DMS114 treated with DMSO at 0.1 percent for 48 hours (cell line): ENCODE measurements around the gene FHOD1.

Experiments
- DNase-seq: peaks from one replicate; lab custom pipeline; 2025; ENCODE audit not compliant: unreplicated experiment; lab: John Stamatoyannopoulos, UW

FHOD1 gene

GRCh38 chr16:67252609-67253497 is 5.6 kb upstream of the FHOD1 start:
- no peak for DNase-seq

DNA sequence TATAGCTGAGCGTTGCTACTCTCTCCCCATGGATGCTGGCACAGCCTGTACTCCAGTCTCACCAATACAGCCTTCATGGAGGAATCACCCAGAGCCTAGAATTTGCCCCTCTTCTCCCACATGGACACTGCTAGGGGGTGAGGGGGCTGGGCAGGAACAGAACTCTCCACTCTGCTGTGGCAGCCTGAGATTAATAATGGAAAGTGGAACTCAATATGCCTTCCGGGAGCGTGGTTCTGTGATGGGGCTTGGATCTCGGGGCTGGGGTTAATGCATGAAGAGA is 2.7 kb upstream of the FHOD1 start:
- no peak for DNase-seq

GRCh38 chr16:67249178-67250044 is 2.1 kb upstream of the FHOD1 start:
- no peak for DNase-seq

DNA sequence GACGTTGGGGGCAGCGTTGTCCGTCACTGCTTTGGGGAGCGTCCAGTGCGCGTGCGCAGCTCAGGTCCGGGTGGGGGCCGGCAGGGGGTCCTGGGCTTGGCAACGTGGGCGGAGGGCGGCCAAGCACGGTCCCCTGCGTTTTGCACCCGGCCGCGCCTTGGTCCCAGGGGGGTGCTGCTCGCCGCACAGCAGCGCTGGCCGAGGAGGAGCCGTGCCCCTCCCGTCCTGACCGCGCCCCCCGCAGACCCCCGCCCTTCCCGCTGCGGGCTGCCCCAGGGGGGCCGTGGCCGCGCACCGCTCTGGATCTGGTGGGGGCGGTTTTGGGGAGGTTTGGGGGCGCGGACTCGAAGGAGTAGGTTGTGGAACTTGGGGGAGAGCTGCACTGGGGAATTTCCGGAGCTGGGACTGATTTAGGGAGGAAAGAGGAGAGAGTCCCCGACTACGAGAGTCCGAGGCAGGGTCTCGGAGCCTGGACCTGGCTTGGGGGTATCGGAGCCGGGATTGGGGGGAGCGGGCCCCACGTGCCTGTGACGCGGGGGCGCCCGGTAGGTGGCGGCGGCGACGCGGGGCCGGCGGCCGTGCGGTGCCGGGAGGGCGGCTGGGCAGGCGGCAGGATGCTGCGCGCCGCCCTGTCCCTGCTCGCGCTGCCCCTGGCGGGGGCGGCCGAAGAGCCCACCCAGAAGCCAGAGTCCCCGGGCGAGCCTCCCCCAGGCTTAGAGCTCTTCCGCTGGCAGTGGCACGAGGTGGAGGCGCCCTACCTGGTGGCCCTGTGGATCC is 1.3 kb upstream of the FHOD1 start, which contains the start of gene SLC9A5:
TSS of gene SLC9A5 (plus strand) at position 579 of the 777 bp plus-strand sequence. CDS start at position 615, 36 bp downstream.
- DNase-seq = no peak

- DNase-seq = peak; percentile 28
Observed at GRCh38 chr16:67248073-67248400, 756 bp upstream of the FHOD1 start.

DNA sequence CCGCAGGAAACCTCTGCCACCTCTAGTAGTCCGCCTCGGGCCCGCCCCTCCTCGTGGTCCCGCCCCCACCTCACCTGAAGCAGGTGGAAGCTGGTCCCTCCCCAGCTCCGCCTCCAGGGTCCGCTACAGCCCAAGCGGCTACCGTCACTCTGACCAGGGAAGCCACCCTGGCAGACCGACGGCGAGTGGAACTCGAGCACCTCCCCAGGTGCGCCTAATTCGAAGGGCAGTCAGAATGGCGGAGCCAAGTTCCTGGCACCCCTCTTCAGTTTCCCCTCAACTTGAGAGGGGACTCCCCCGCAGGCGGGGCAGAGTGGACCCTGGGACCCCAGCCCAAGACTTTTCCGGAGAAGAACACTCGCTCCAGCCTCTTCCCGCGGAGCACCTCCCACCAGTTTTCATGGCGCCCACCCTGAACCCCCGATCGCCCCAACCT is 507 bp downstream of the FHOD1 start:
- no peak for DNase-seq

- DNase-seq = peak; percentile 41
Observed at GRCh38 chr16:67246081-67246755, 1.1 kb downstream of the FHOD1 start.

- no peak for DNase-seq
Observed at GRCh38 chr16:67245674-67246080, 1.6 kb downstream of the FHOD1 start.

GRCh38 chr16:67245186-67245585 is 2.1 kb downstream of the FHOD1 start:
- DNase-seq = no peak

DNA sequence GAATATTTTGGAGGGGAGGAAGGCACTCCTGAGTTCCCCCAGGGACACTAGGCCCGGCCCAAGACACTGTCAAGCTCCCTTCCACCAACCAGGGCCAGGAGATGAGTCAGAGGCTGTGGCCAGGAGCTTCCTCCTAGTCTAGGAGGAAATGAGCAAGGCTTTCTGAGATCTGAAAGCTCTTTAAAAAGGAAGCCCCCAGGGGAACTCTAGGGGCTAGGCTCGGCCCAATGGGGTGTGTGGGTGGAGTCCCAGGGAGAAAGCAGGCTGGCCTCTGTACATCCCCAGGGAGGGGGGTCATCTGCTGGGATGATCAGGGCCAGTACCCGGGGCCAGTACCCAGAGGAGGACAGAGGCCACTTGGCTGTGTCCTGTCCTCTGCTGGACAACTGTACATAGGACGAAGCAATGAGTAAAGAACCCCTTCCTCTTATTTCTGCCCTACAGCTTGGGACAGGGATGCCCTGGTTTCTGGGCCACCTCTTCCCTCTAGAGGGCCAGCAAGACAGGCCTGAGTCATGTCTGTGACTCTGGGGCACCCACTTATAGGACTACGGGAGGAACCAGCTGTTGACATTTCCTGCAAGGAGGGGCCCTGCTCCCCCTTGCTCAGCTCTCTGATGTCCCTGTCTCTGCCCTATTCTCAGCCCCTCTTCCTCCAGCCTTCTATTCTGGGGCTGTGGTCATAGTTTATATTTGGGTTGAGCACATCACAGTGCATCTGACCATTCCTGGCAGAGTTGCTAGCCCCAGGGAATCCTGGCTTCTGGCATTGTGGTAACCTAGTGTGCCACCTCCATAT is 2.7 kb downstream of the FHOD1 start:
- DNase-seq = no peak

GRCh38 chr16:67243481-67243880 is 3.8 kb downstream of the FHOD1 start:
- DNase-seq = no peak

- no peak for DNase-seq
Observed at GRCh38 chr16:67242138-67242730, 5.0 kb downstream of the FHOD1 start.

- no peak for DNase-seq
Observed at GRCh38 chr16:67241008-67241900, 6.0 kb downstream of the FHOD1 start.

- DNase-seq = no peak
Observed at GRCh38 chr16:67240506-67240905, 6.8 kb downstream of the FHOD1 start.

DNA sequence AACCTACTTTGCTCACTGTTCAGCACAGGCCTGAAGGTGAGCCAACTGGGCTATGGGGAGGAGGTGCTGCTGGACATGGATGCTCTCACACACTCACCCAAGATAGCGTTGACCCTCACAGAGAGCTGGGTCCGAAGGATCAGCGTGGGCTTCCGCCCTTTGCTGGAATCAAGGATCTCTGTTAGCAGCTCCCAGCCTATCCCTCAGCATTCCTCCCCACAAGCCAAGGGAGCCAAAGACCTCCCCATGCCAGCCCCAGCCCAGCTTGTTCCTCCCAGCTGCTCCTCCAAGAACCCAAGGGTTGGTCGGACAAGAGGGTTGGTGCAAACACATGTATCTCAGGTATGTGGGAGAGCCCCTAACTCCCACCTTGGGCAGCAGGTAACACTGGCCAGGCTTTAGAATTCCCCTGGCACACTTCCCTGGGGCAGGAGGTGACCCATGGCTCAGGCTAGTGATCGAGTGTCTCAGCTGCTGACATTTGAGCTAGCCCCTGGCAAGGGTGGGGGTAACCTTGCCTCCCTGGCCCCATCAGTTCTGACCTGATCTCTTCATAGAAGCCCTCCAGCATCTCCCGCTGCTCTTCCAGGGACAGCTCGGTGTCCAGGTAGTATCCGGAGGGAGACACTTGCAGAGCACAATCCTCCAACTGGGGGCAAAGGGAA is 8.3 kb downstream of the FHOD1 start:
- DNase-seq = no peak

DNA sequence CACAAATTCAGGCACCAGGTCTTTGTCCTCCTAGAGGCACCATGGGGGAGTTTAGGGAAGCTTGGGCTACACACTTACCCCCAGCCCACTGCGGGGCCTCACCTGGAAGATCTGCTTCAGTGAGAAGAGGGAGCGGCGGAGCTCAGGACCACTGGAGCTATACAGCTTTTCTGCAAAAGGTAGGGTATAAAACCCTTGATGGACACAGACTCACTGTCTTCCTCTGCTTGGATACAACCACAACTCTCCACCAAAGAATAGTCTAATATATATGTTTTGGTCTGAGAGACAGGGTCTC is 9.1 kb downstream of the FHOD1 start:
- DNase-seq = no peak

DNA sequence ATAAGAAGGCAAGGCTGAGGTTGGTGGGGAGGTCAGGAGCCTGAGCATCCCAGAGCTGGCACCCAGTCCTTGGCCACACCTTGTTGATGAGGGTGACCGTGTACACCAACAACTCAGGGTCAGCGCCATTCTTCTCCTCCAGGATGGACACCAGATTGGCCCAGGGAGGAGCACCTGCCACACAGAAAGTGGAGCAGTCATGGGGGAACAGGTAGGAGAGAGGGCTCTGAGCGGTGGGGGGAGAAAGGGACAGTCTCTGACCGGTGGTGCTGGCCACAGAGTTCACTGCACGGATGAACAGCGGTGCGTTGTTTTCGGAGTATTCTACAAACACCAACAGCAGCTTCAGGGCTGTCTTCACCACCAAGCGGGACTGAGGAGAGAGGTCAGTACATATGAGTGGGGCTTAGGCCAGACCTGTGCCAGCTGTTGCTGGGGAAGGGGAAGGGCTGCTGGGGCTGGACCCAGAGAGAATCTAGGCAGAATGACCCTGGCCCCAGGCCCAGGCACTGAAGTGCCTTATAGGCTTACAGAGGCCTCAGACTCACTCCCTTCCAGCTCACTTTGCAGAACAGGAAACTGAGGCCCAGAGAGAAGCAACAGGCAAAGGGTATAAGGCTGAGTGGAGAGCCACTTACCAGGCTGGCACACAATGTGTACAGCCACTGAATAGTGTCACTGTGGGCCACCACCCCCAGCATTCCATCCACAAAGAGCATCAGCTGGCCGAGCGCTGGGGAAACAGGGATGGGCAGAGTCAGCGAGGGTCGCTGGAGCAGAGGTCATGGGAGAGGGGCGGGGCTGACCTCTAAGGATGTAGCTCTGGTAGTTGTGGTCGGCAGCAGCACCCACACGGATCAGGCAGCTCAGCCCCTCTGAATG is 9.6 kb downstream of the FHOD1 start:
- no peak for DNase-seq
